ENCODE results near the gene PIAS1. TPM values are rescaled to one million over a fixed set of nuclear protein-coding genes. Genes with fewer than 3 reads are reported as not detected.

The PIAS1 gene
- total RNA-seq, 1 donor from 2014 or later: 71.1 TPM

- no peak for TF ChIP-seq CTCF (IDR thresholded peaks at IDR 0.05; ENCODE audit: unreplicated experiment)
- Mint-ChIP-seq H3K27me3 (ENCODE audit: low read depth) (no peaks in the 10 kb centered on the region), H3K4me3 (no peak overlapping the region), H3K4me1 (peaks cover 22% of the 10 kb centered on the region), H3K9me3 (no peaks in the 10 kb centered on the region), H3K36me3 (peaks cover 42% of the 10 kb centered on the region), H3K27ac (peak overlapping the region; percentile 43)
- DNase-seq (ENCODE audit: low spot score in 2 of 2, unreplicated experiment in 2 of 2): no peak
These were observed 129.7 kb downstream of the PIAS1 start for GRCh38 chr15:68183616-68184315.

- Mint-ChIP-seq H3K9me3 (no peaks in the 10 kb centered on the region), H3K27me3 (ENCODE audit: low read depth) (no peaks in the 10 kb centered on the region), H3K36me3 (peaks cover 50% of the 10 kb centered on the region), H3K4me1 (peaks cover 22% of the 10 kb centered on the region), H3K27ac (peak overlapping the region; percentile 22), H3K4me3 (no peak overlapping the region)
- no peak for TF ChIP-seq CTCF (IDR thresholded peaks at IDR 0.05; ENCODE audit: unreplicated experiment)
- no peak for DNase-seq (ENCODE audit: low spot score in 2 of 2, unreplicated experiment in 2 of 2)
These were observed 130.7 kb downstream of the PIAS1 start for GRCh38 chr15:68184616-68185480.

GRCh38 chr15:68186671-68187397, 132.7 kb downstream of the PIAS1 start:
- Mint-ChIP-seq H3K36me3 (peaks cover 41% of the 10 kb centered on the region), H3K4me1 (peaks cover 30% of the 10 kb centered on the region), H3K27ac (no peak overlapping the region), H3K4me3 (no peak overlapping the region), H3K27me3 (ENCODE audit: low read depth) (no peaks in the 10 kb centered on the region), H3K9me3 (no peaks in the 10 kb centered on the region)
- TF ChIP-seq CTCF (IDR thresholded peaks at IDR 0.05; ENCODE audit: unreplicated experiment): no peak
- no peak for DNase-seq (ENCODE audit: low spot score in 2 of 2, unreplicated experiment in 2 of 2)

GRCh38 chr15:68187559-68187958, 133.4 kb downstream of the PIAS1 start:
- Mint-ChIP-seq H3K4me3 (no peak overlapping the region), H3K4me1 (peaks cover 33% of the 10 kb centered on the region), H3K27ac (peak overlapping the region; percentile 58), H3K9me3 (no peaks in the 10 kb centered on the region), H3K36me3 (peaks cover 44% of the 10 kb centered on the region), H3K27me3 (ENCODE audit: low read depth) (no peaks in the 10 kb centered on the region)
- no peak for TF ChIP-seq CTCF (IDR thresholded peaks at IDR 0.05; ENCODE audit: unreplicated experiment)
- DNase-seq (ENCODE audit: low spot score in 2 of 2, unreplicated experiment in 2 of 2): no peak

- no peak for TF ChIP-seq CTCF (IDR thresholded peaks at IDR 0.05; ENCODE audit: unreplicated experiment)
- H3K9me3 Mint-ChIP-seq: no peaks in the 10 kb centered on the region
- H3K4me3 Mint-ChIP-seq: no peak overlapping the region
- H3K27me3 Mint-ChIP-seq (ENCODE audit: low read depth): no peaks in the 10 kb centered on the region
- H3K36me3 Mint-ChIP-seq: peaks cover 43% of the 10 kb centered on the region
- no peak overlapping the region for H3K27ac Mint-ChIP-seq
- DNase-seq (ENCODE audit: low spot score in 2 of 2, unreplicated experiment in 2 of 2): no peak
- peaks cover 24% of the 10 kb centered on the region for H3K4me1 Mint-ChIP-seq
These were observed 134.5 kb downstream of the PIAS1 start for GRCh38 chr15:68188647-68189046.

Data from mesothelial cell of epicardium (in vitro differentiated cells).